ENCODE measurements around the gene PLA2G4B.

Gene PLA2G4B

GRCh38 chr15:41821831-41822230, 16.8 kb upstream of the PLA2G4B start:
- Histone ChIP-seq H3K4me3 (replicated peaks; ENCODE audit: low read depth, low read length) (no peak overlapping the region), H3K27me3 (replicated peaks; ENCODE audit: control insufficient read depth, insufficient read depth, low read length) (no peaks in the 10 kb centered on the region), H3K36me3 (ENCODE audit: control insufficient read depth, insufficient read depth, low read length) (peaks cover 33% of the 10 kb centered on the region)
- no peak for DNase-seq (ENCODE audit: extremely low read depth, insufficient read length)
- TF ChIP-seq, protein P1, sequence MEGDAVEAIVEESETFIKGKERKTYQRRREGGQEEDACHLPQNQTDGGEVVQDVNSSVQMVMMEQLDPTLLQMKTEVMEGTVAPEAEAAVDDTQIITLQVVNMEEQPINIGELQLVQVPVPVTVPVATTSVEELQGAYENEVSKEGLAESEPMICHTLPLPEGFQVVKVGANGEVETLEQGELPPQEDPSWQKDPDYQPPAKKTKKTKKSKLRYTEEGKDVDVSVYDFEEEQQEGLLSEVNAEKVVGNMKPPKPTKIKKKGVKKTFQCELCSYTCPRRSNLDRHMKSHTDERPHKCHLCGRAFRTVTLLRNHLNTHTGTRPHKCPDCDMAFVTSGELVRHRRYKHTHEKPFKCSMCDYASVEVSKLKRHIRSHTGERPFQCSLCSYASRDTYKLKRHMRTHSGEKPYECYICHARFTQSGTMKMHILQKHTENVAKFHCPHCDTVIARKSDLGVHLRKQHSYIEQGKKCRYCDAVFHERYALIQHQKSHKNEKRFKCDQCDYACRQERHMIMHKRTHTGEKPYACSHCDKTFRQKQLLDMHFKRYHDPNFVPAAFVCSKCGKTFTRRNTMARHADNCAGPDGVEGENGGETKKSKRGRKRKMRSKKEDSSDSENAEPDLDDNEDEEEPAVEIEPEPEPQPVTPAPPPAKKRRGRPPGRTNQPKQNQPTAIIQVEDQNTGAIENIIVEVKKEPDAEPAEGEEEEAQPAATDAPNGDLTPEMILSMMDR (IDR thresholded peaks at IDR 0.05; ENCODE audit: insufficient read depth, low read length, poor library complexity, severe bottlenecking) = no peak

GRCh38 chr15:41822471-41822870, 16.2 kb upstream of the PLA2G4B start:
- TF ChIP-seq, protein P1 (IDR thresholded peaks at IDR 0.05; ENCODE audit: insufficient read depth, low read length, poor library complexity, severe bottlenecking) = no peak
- Histone ChIP-seq H3K4me3 (replicated peaks; ENCODE audit: low read depth, low read length) (no peak overlapping the region), H3K36me3 (ENCODE audit: control insufficient read depth, insufficient read depth, low read length) (peaks cover 27% of the 10 kb centered on the region), H3K27me3 (replicated peaks; ENCODE audit: control insufficient read depth, insufficient read depth, low read length) (no peaks in the 10 kb centered on the region)
- DNase-seq (ENCODE audit: extremely low read depth, insufficient read length) = no peak

GRCh38 chr15:41822957-41823356, 15.7 kb upstream of the PLA2G4B start:
- TF ChIP-seq, protein P1 (IDR thresholded peaks at IDR 0.05; ENCODE audit: insufficient read depth, low read length, poor library complexity, severe bottlenecking) = no peak
- DNase-seq (ENCODE audit: extremely low read depth, insufficient read length) = no peak

DNA sequence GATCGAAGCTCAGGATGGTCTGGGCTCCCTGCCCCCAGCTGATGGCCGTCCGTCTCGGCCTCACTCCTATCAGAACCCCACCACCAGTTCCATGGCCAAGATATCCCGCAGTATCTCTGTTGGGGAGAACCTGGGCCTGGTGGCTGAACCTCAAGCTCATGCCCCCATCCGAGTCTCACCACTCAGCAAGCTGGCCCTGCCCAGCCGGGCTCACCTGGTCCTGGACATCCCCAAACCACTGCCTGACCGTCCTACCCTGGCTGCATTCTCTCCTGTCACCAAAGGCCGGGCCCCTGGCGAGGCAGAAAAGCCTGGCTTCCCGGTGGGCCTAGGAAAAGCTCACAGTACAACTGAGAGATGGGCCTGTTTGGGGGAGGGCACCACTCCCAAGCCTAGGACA, 15.1 kb upstream of the PLA2G4B start:
- H3K27me3 ChIP-seq (replicated peaks; ENCODE audit: control insufficient read depth, insufficient read depth, low read length) = no peaks in the 10 kb centered on the region
- no peak overlapping the region for H3K4me3 ChIP-seq (replicated peaks; ENCODE audit: low read depth, low read length)
- no peak for DNase-seq (ENCODE audit: extremely low read depth, insufficient read length)
- TF ChIP-seq, protein P1 (IDR thresholded peaks at IDR 0.05; ENCODE audit: insufficient read depth, low read length, poor library complexity, severe bottlenecking) = no peak
- H3K36me3 ChIP-seq (ENCODE audit: control insufficient read depth, insufficient read depth, low read length) = peaks cover 24% of the 10 kb centered on the region

More at GRCh38 chr15:41822957-41823356, 15.7 kb upstream of the PLA2G4B start:
- Histone ChIP-seq H3K27me3 (replicated peaks; ENCODE audit: control insufficient read depth, insufficient read depth, low read length) (no peaks in the 10 kb centered on the region), H3K36me3 (ENCODE audit: control insufficient read depth, insufficient read depth, low read length) (peaks cover 26% of the 10 kb centered on the region), H3K4me3 (replicated peaks; ENCODE audit: low read depth, low read length) (no peak overlapping the region)

GRCh38 chr15:41824062-41824745, 14.4 kb upstream of the PLA2G4B start:
- Histone ChIP-seq H3K27me3 (replicated peaks; ENCODE audit: control insufficient read depth, insufficient read depth, low read length) (no peaks in the 10 kb centered on the region), H3K36me3 (ENCODE audit: control insufficient read depth, insufficient read depth, low read length) (peaks cover 17% of the 10 kb centered on the region), H3K4me3 (replicated peaks; ENCODE audit: low read depth, low read length) (no peak overlapping the region)
- no peak for DNase-seq (ENCODE audit: extremely low read depth, insufficient read length)
- TF ChIP-seq, protein P1 (IDR thresholded peaks at IDR 0.05; ENCODE audit: insufficient read depth, low read length, poor library complexity, severe bottlenecking) = no peak
